Endothelial cell of umbilical vein (primary cell): ENCODE data around the gene APMAP. TPM values are rescaled to one million over a fixed set of nuclear protein-coding genes. Genes with fewer than 3 reads are reported as not detected.

ENCODE experiments used
- BruUV-seq: library from RNA; stranded (reverse); fragments of 400-500 nt; replicated peaks from 2 replicates; lab custom pipeline; 2021; lab: Mats Ljungman, UMichigan
- CTCF ChIA-PET: fragments of 300-600, 350-600 bp; sonication (Branson Sonifier 250); formaldehyde crosslinking; loops from one replicate; lab custom pipeline; 2021; ENCODE audit warnings: antibody characterized with exemption, inconsistent platforms; lab: Charles Lee
- POLR2A ChIA-PET: fragments of 300-600, 350-600 bp; sonication (Branson Sonifier 250); formaldehyde crosslinking; loops from one replicate; lab custom pipeline; 2021; ENCODE audit warnings: antibody characterized with exemption, inconsistent platforms; lab: Charles Lee
- DNase-seq: peaks from one replicate; pipeline ENCODE4 v3.0.0-alpha.2; 2011; ENCODE audit warnings: low read depth, low spot score
- FAIRE-seq: peaks from 2 replicates; lab custom pipeline; 2011; peaks lifted over from hg19 to GRCh38; lab: Jason Lieb, UNC
- H2AFZ ChIP-seq: 2 replicates; pipeline ENCODE4 v1.6.0; 2012; ENCODE audit warnings: low read depth, low read length, control low read depth, inconsistent platforms
- H3K27ac ChIP-seq: 2 replicates; pipeline ENCODE4 v1.5.1; 2011; ENCODE audit warnings: low read depth, mild to moderate bottlenecking, control low read depth, low read length, moderate library complexity; ENCODE audit not compliant: insufficient read depth
- H3K27me3 ChIP-seq, 2 experiments: 2 replicates each; pipeline versions ENCODE4 v1.6.0 to v1.6.1; 2011; ENCODE audit warnings: low read length in 2 of 2, mixed read lengths in 1 of 2; ENCODE audit not compliant: control insufficient read depth in 2 of 2, insufficient read depth in 2 of 2
- H3K36me3 ChIP-seq, 2 experiments: 2 replicates in 1 of 2; 3 replicates in 1 of 2; pipeline ENCODE4 v1.5.1; 2011; ENCODE audit warnings: low read length in 2 of 2, mild to moderate bottlenecking in 1 of 2, moderate library complexity in 1 of 2; ENCODE audit not compliant: control insufficient read depth in 2 of 2, insufficient read depth in 2 of 2; ENCODE audit errors: extremely low read depth in 1 of 2
- H3K4me1 ChIP-seq: 3 replicates; pipeline ENCODE4 v1.5.1; 2011; ENCODE audit warnings: mild to moderate bottlenecking, low read length; ENCODE audit not compliant: control insufficient read depth, insufficient read depth; ENCODE audit errors: extremely low read depth
- H3K4me2 ChIP-seq: 2 replicates; pipeline ENCODE4 v1.6.1; 2011; ENCODE audit warnings: low read length, control low read depth, mixed read lengths; ENCODE audit not compliant: insufficient read depth
- H3K4me3 ChIP-seq, 3 experiments: fragments of 200-600 bp in 1 of 3; sonication (generic), shearing (Covaris generic) in 1 of 3; replicated peaks in 1 of 3; 2 replicates each; pipeline ENCODE4 v1.5.1; 2011 to 2016; ENCODE audit warnings: control low read depth in 3 of 3, low read length in 3 of 3, mild to moderate bottlenecking in 2 of 3, inconsistent platforms in 1 of 3, low read depth in 1 of 3, moderate library complexity in 1 of 3; ENCODE audit not compliant: insufficient read depth in 1 of 3
- H3K79me2 ChIP-seq: 2 replicates; pipeline ENCODE4 v1.6.0; 2012; ENCODE audit warnings: low read length, inconsistent platforms; ENCODE audit not compliant: control insufficient read depth, insufficient read depth
- H3K9ac ChIP-seq: replicated peaks from 2 replicates; pipeline ENCODE3; 2011; ENCODE audit warnings: low read length, control low read depth; ENCODE audit not compliant: insufficient read depth; ENCODE audit errors: extremely low read depth
- H3K9me1 ChIP-seq: replicated peaks from 3 replicates; pipeline ENCODE4 v1.6.0; 2011; ENCODE audit warnings: mild to moderate bottlenecking, low read length; ENCODE audit not compliant: control insufficient read depth, insufficient read depth; ENCODE audit errors: extremely low read depth
- H3K9me3 ChIP-seq: replicated peaks from 2 replicates; pipeline ENCODE4 v1.5.1; 2012; ENCODE audit warnings: low read length, inconsistent platforms; ENCODE audit not compliant: control insufficient read depth, insufficient read depth
- H4K20me1 ChIP-seq: replicated peaks from 2 replicates; pipeline ENCODE3; 2011; ENCODE audit warnings: mild to moderate bottlenecking, low read length; ENCODE audit not compliant: control insufficient read depth, insufficient read depth; ENCODE audit errors: extremely low read depth
- EZH2 ChIP-seq: IDR thresholded peaks from 2 replicates; pipeline ENCODE4 v1.6.1; 2012; ENCODE audit warnings: borderline replicate concordance, low read depth, mild to moderate bottlenecking, moderate library complexity, low read length, inconsistent platforms; ENCODE audit not compliant: severe bottlenecking
- FOS ChIP-seq: IDR thresholded peaks from 2 replicates; pipeline ENCODE4 v1.6.1; 2011; ENCODE audit warnings: mild to moderate bottlenecking, low read length, moderate library complexity, borderline replicate concordance; ENCODE audit not compliant: insufficient read depth
- GATA2 ChIP-seq: IDR thresholded peaks from 2 replicates; pipeline ENCODE4 v1.7.0; 2011; ENCODE audit warnings: low read depth, mild to moderate bottlenecking, moderate library complexity, mixed read lengths, low read length; ENCODE audit not compliant: insufficient read length, insufficient read depth
- JUN ChIP-seq: IDR thresholded peaks from 2 replicates; pipeline ENCODE4 v1.6.1; 2011; ENCODE audit warnings: borderline replicate concordance, low read depth; ENCODE audit not compliant: insufficient read length, insufficient read depth
- MYC ChIP-seq: IDR thresholded peaks from one replicate; pipeline ENCODE4 v1.6.1; 2011; ENCODE audit warnings: mild to moderate bottlenecking, low read depth, low read length
- POLR2A ChIP-seq: IDR thresholded peaks from 2 replicates; pipeline ENCODE4 v1.6.1; 2012; ENCODE audit warnings: low read depth, mild to moderate bottlenecking, control low read depth, low read length
- POLR2AphosphoS5 ChIP-seq: IDR thresholded peaks from 2 replicates; pipeline ENCODE4 v1.6.1; 2012; ENCODE audit warnings: low read depth, mild to moderate bottlenecking, control low read depth, low read length, moderate library complexity; ENCODE audit not compliant: insufficient read depth
- dilution Hi-C: fragments of 300-500 bp; cut with MboI; formaldehyde crosslinking; loops from one replicate; pipeline ENCODE4 v1.15.0; 2019; ENCODE audit warnings: low sequenced_read_pairs; ENCODE audit not compliant: extremely low pct_ligation_motif_present
- intact Hi-C: fragments of 100-400 bp; cut with micrococcal nuclease; formaldehyde crosslinking; loops from one replicate; pipeline ENCODE4 v1.10.0; 2022
- polyA plus RNA-seq, 4 experiments: library from polyadenylated mRNA; depleted of rRNA in 3 of 4; stranded (reverse) in 3 of 4; unstranded in 1 of 4; fragments of >200 nt; gene quantifications; 2 replicates each; pipeline versions ENCODE4 v1.2.1 to v1.2.3, GENCODE V29; 2011 to 2012; ENCODE audit warnings: missing spikeins in 1 of 4
- total RNA-seq: library from RNA; stranded (reverse); gene quantifications from 2 replicates; pipeline ENCODE4 v1.2.3, GENCODE V29; 2021
- TF ChIP-seq, protein P1 (sequence below): IDR thresholded peaks from 2 replicates; pipeline ENCODE4 v1.6.1; 2011; ENCODE audit not compliant: insufficient read depth, insufficient read length
- TF ChIP-seq, protein P2 (sequence below), 2 donors: IDR thresholded peaks; 1 replicate in 1 of 2; 2 replicates in 1 of 2; pipeline ENCODE4 v1.5.1; 2011; ENCODE audit warnings: low read length in 2 of 2, mild to moderate bottlenecking in 2 of 2, moderate library complexity in 2 of 2, control low read depth in 1 of 2, inconsistent platforms in 1 of 2, low read depth in 1 of 2; ENCODE audit not compliant: insufficient read depth in 1 of 2; ENCODE audit errors: extremely low read depth in 1 of 2

Gene APMAP
- total and polyA plus RNA-seq, 2 donors (not counting 3 experiments of a cell fraction or from before 2014, with no cell fraction given), result 80.7 to 110 TPM

DNA sequence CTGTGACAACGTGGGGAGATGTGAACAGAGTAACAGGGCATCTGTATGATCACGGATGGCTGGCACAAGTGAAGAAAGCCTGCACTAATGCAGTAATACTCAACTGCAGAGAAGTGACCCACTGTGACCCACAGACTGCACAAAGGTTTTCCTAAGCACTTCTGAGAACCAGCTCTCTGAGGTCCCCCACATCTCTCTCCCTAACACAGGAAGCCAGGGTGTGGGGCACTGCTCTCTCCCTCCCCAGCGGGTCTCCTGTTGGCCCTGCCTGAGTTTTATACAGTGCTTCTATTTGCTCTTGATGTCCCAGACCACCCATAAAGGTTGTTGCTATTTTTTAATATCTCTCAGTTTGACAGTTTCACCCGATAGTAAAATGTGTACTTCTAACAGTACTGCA, 11.3 kb downstream of the APMAP start:
- H3K27ac ChIP-seq, result no peak overlapping the region
- H4K20me1 ChIP-seq, result no peaks in the 10 kb centered on the region
- H3K36me3 ChIP-seq, result peaks cover 2 to 5% of the 10 kb centered on the region in 2 experiments
- no peak overlapping the region for H3K9ac ChIP-seq
- H3K4me2 ChIP-seq, result no peak overlapping the region
- H3K9me1 ChIP-seq, result no peaks in the 10 kb centered on the region
- no peak overlapping the region for H3K4me3 ChIP-seq
- no peaks in the 10 kb centered on the region for H3K4me1 ChIP-seq
- dilution Hi-C loops, result no loop called here
- CTCF ChIA-PET, result no interaction called here
- POLR2A ChIA-PET, result no interaction called here
- no peak for FAIRE-seq
- intact Hi-C loops, result no loop called here
- no peak for TF ChIP-seq GATA2
- TF ChIP-seq POLR2A, result no peak
- no peak for TF ChIP-seq FOS
- TF ChIP-seq, protein P1, sequence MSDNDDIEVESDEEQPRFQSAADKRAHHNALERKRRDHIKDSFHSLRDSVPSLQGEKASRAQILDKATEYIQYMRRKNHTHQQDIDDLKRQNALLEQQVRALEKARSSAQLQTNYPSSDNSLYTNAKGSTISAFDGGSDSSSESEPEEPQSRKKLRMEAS, result no peak
- TF ChIP-seq, protein P2, sequence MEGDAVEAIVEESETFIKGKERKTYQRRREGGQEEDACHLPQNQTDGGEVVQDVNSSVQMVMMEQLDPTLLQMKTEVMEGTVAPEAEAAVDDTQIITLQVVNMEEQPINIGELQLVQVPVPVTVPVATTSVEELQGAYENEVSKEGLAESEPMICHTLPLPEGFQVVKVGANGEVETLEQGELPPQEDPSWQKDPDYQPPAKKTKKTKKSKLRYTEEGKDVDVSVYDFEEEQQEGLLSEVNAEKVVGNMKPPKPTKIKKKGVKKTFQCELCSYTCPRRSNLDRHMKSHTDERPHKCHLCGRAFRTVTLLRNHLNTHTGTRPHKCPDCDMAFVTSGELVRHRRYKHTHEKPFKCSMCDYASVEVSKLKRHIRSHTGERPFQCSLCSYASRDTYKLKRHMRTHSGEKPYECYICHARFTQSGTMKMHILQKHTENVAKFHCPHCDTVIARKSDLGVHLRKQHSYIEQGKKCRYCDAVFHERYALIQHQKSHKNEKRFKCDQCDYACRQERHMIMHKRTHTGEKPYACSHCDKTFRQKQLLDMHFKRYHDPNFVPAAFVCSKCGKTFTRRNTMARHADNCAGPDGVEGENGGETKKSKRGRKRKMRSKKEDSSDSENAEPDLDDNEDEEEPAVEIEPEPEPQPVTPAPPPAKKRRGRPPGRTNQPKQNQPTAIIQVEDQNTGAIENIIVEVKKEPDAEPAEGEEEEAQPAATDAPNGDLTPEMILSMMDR (IDR thresholded peaks at IDR 0.05; ENCODE audit: extremely low read depth in 1 of 2, insufficient read depth in 1 of 2, low read depth in 1 of 2, low read length in 2 of 2), result no peak
- TF ChIP-seq POLR2AphosphoS5, result no peak
- TF ChIP-seq JUN, result no peak
- TF ChIP-seq MYC, result no peak
- no peak for TF ChIP-seq EZH2
- BruUV-seq, result no TSS peak
- no peaks in the 10 kb centered on the region for H3K9me3 ChIP-seq
- no peak overlapping the region for H2AFZ ChIP-seq
- DNase-seq, result no peak
- H3K79me2 ChIP-seq, result peaks cover 8% of the 10 kb centered on the region
- no peaks in the 10 kb centered on the region for H3K27me3 ChIP-seq
